H1 (cell line): Measurements from ENCODE around the gene CACNA1C. TPM values are rescaled to one million over a fixed set of nuclear protein-coding genes. Genes with fewer than 3 reads are reported as not detected.

Experiments
- CTCF ChIA-PET: fragments of 300-600 bp; sonication (Branson Sonifier 250); formaldehyde crosslinking; loops from one replicate; lab custom pipeline; 2021; ENCODE audit not compliant: partially characterized antibody; lab: Charles Lee
- POLR2A ChIA-PET: fragments of 300-600 bp; sonication (Branson Sonifier 250); formaldehyde crosslinking; loops from one replicate; lab custom pipeline; 2021; ENCODE audit warnings: inconsistent platforms; ENCODE audit not compliant: partially characterized antibody; lab: Charles Lee
- DNase-seq, 2 experiments: peaks; one replicate each; pipeline versions ENCODE4 v3.0.0 to v3.0.0-alpha.2; 2010 to 2022; ENCODE audit warnings: low spot score in 2 of 2, low read depth in 1 of 2, mixed read lengths in 1 of 2
- FAIRE-seq: peaks from 2 replicates; lab custom pipeline; 2011; peaks lifted over from hg19 to GRCh38; lab: Jason Lieb, UNC
- H2AFZ ChIP-seq: 2 replicates; pipeline ENCODE4 v1.8.1; 2012; ENCODE audit warnings: low read length, inconsistent platforms
- H2AK5ac ChIP-seq: 2 replicates; pipeline ENCODE4 v1.6.1; 2013; ENCODE audit warnings: low read depth, low read length
- H2BK120ac ChIP-seq: replicated peaks from 2 replicates; pipeline ENCODE3; 2013; ENCODE audit warnings: low read depth, low read length, inconsistent platforms
- H2BK12ac ChIP-seq: 2 replicates; pipeline ENCODE4 v1.6.1; 2013; ENCODE audit warnings: low read depth, low read length
- H2BK15ac ChIP-seq: 2 replicates; pipeline ENCODE4 v1.6.1; 2013; ENCODE audit warnings: low read length
- H2BK20ac ChIP-seq: 2 replicates; pipeline ENCODE4 v1.6.1; 2013; ENCODE audit warnings: low read length
- H2BK5ac ChIP-seq: 2 replicates; pipeline ENCODE4 v1.6.1; 2013; ENCODE audit warnings: low read depth, low read length
- H3K14ac ChIP-seq: 2 replicates; pipeline ENCODE4 v1.6.1; 2013; ENCODE audit warnings: inconsistent platforms; ENCODE audit not compliant: insufficient read length
- H3K18ac ChIP-seq: 2 replicates; pipeline ENCODE4 v1.6.1; 2013; ENCODE audit warnings: low read length; ENCODE audit errors: extremely low read depth
- H3K23ac ChIP-seq: 2 replicates; pipeline ENCODE4 v1.6.1; 2013; ENCODE audit warnings: inconsistent platforms; ENCODE audit not compliant: insufficient read length
- H3K23me2 ChIP-seq: 2 replicates; pipeline ENCODE4 v1.6.1; 2013; ENCODE audit warnings: low read depth, low read length
- H3K27ac ChIP-seq: 2 replicates; pipeline ENCODE4 v1.6.1; 2011; ENCODE audit warnings: low read depth, low read length, inconsistent platforms
- H3K27me3 ChIP-seq, 4 experiments: replicated peaks in 1 of 4; 1 replicate in 1 of 4; 2 replicates in 3 of 4; pipeline versions ENCODE4 v1.6.1 to v1.8.1; 2011 to 2013; ENCODE audit warnings: low read length in 3 of 4, mild to moderate bottlenecking in 3 of 4, inconsistent platforms in 2 of 4, mixed read lengths in 2 of 4, moderate library complexity in 1 of 4; ENCODE audit not compliant: control insufficient read depth in 3 of 4, insufficient read depth in 3 of 4; ENCODE audit errors: extremely low read depth in 1 of 4
- H3K36me3 ChIP-seq, 4 experiments: 2 replicates each; pipeline versions ENCODE4 v1.6.1 to v1.8.1; 2011 to 2013; ENCODE audit warnings: mild to moderate bottlenecking in 4 of 4, low read length in 3 of 4, moderate library complexity in 2 of 4, control low read depth in 1 of 4, inconsistent platforms in 1 of 4; ENCODE audit not compliant: insufficient read depth in 4 of 4, control insufficient read depth in 2 of 4
- H3K4ac ChIP-seq: replicated peaks from 2 replicates; pipeline ENCODE3; 2013; ENCODE audit warnings: low read length, low read depth, mixed read lengths, inconsistent platforms; ENCODE audit not compliant: insufficient read length
- H3K4me1 ChIP-seq, 4 experiments: replicated peaks in 1 of 4; 1 replicate in 1 of 4; 2 replicates in 3 of 4; pipeline versions ENCODE4 v1.6.1 to v1.8.1; 2011 to 2013; ENCODE audit warnings: low read length in 3 of 4, inconsistent platforms in 2 of 4, mixed read lengths in 1 of 4; ENCODE audit not compliant: insufficient read depth in 4 of 4, control insufficient read depth in 3 of 4
- H3K4me2 ChIP-seq, 2 experiments: 2 replicates each; pipeline versions ENCODE4 v1.6.1 to v1.8.1; 2011 to 2013; ENCODE audit warnings: low read depth in 2 of 2, low read length in 2 of 2, control low read depth in 1 of 2, inconsistent platforms in 1 of 2, mild to moderate bottlenecking in 1 of 2; ENCODE audit not compliant: insufficient read depth in 1 of 2
- H3K4me3 ChIP-seq, 4 experiments: fragments of 200-600, 300-600 bp in 1 of 4; sonication (generic), shearing (Covaris generic), sonication (Bioruptor Twin) in 1 of 4; 2 replicates each; pipeline versions ENCODE4 v1.5.1 to v1.8.1; 2011 to 2016; ENCODE audit warnings: low read length in 4 of 4, low read depth in 3 of 4, control low read depth in 2 of 4, inconsistent platforms in 2 of 4, mild to moderate bottlenecking in 2 of 4, mixed read lengths in 1 of 4, moderate library complexity in 1 of 4; ENCODE audit not compliant: insufficient read depth in 2 of 4; ENCODE audit errors: extremely low read depth in 1 of 4
- H3K56ac ChIP-seq: replicated peaks from 2 replicates; pipeline ENCODE3; 2013; ENCODE audit warnings: low read depth, mild to moderate bottlenecking, mixed read lengths, low read length, inconsistent platforms; ENCODE audit not compliant: insufficient read length
- H3K79me1 ChIP-seq: 2 replicates; pipeline ENCODE4 v1.6.1; 2013; ENCODE audit warnings: low read depth, low read length, control low read depth
- H3K79me2 ChIP-seq, 2 experiments: 2 replicates each; pipeline versions ENCODE4 v1.6.1 to v1.8.1; 2012 to 2013; ENCODE audit warnings: low read length in 2 of 2, mild to moderate bottlenecking in 2 of 2, inconsistent platforms in 1 of 2; ENCODE audit not compliant: insufficient read depth in 2 of 2, control insufficient read depth in 1 of 2
- H3K9ac ChIP-seq, 4 experiments: replicated peaks in 1 of 4; 1 replicate in 1 of 4; 2 replicates in 3 of 4; pipeline versions ENCODE4 v1.6.1 to v1.8.1; 2011 to 2013; ENCODE audit warnings: low read depth in 3 of 4, low read length in 3 of 4, control low read depth in 2 of 4, mild to moderate bottlenecking in 2 of 4, moderate library complexity in 2 of 4, inconsistent platforms in 1 of 4; ENCODE audit errors: extremely low read depth in 1 of 4
- H3K9me3 ChIP-seq, 2 experiments: 2 replicates each; pipeline versions ENCODE4 v1.6.1 to v1.8.1; 2012 to 2013; ENCODE audit warnings: mild to moderate bottlenecking in 2 of 2, moderate library complexity in 2 of 2, control low read depth in 1 of 2, inconsistent platforms in 1 of 2, low read depth in 1 of 2, low read length in 1 of 2, mixed read lengths in 1 of 2; ENCODE audit not compliant: insufficient read depth in 2 of 2
- H4K20me1 ChIP-seq, 2 experiments: replicated peaks in 1 of 2; 2 replicates each; pipeline versions ENCODE3 to v1.8.1; 2011 to 2013; ENCODE audit warnings: inconsistent platforms in 2 of 2, low read length in 2 of 2, mild to moderate bottlenecking in 1 of 2; ENCODE audit not compliant: insufficient read depth in 2 of 2, control insufficient read depth in 1 of 2
- H4K5ac ChIP-seq: 2 replicates; pipeline ENCODE4 v1.6.1; 2013; ENCODE audit warnings: low read length, low read depth, mixed read lengths, inconsistent platforms; ENCODE audit not compliant: insufficient read length
- H4K8ac ChIP-seq: 2 replicates; pipeline ENCODE4 v1.8.0; 2013; ENCODE audit warnings: mild to moderate bottlenecking, moderate library complexity, low read length, inconsistent platforms; ENCODE audit not compliant: insufficient read depth; ENCODE audit errors: extremely low read depth
- H4K91ac ChIP-seq: replicated peaks from 2 replicates; pipeline ENCODE3; 2013; ENCODE audit warnings: low read length, mixed read lengths, inconsistent platforms; ENCODE audit not compliant: insufficient read length
- EGR1 ChIP-seq: IDR thresholded peaks from 2 replicates; pipeline ENCODE4 v1.6.1; 2011; ENCODE audit warnings: low read depth, low read length, borderline replicate concordance
- WGBS, 2 experiments: shearing (Covaris generic) in 1 of 2; methylation state at CpG; one replicate each; pipeline versions ENCODE4 v1.1.6 to v1.1.7; 2013 to 2015; ENCODE audit warnings: low lambda C conversion rate in 2 of 2, mixed read lengths in 2 of 2, inconsistent platforms in 1 of 2, low coverage in 1 of 2, missing lambda C conversion rate in 1 of 2; ENCODE audit not compliant: insufficient replicate concordance in 2 of 2, insufficient coverage in 1 of 2, insufficient read length in 1 of 2; ENCODE audit errors: extremely low coverage in 1 of 2, missing lambda C conversion rate in 1 of 2; 5-methylcytosine and 5-hydroxymethylcytosine counted together
- polyA plus RNA-seq, 7 experiments: library from polyadenylated mRNA; depleted of rRNA in 3 of 7; stranded (reverse) in 5 of 7; unstranded in 2 of 7; fragments of >200 nt in 5 of 7; fragments of 200-250 nt in 2 of 7; gene quantifications; 1 replicate in 5 of 7; 2 replicates in 1 of 7; 4 replicates in 1 of 7; pipeline versions ENCODE4 v1.2.1 to v1.2.3, GENCODE V29; 2011 to 2013; ENCODE audit warnings: missing spikeins in 2 of 7, mixed read lengths in 2 of 7
- total RNA-seq: library from RNA; stranded (reverse); fragmentation: NEBNext Ultra II Directional; extraction: Animal tissue kit (Norgen Biotek cat#: 25700); gene quantifications from 2 replicates; pipeline ENCODE4 v1.2.1, GENCODE V29; 2021

CACNA1C gene
- total and polyA plus RNA-seq, 2 of the 8 experiments (the other 6 are each of a cell fraction or from before 2014, with no cell fraction given) = 1.3 TPM

DNA sequence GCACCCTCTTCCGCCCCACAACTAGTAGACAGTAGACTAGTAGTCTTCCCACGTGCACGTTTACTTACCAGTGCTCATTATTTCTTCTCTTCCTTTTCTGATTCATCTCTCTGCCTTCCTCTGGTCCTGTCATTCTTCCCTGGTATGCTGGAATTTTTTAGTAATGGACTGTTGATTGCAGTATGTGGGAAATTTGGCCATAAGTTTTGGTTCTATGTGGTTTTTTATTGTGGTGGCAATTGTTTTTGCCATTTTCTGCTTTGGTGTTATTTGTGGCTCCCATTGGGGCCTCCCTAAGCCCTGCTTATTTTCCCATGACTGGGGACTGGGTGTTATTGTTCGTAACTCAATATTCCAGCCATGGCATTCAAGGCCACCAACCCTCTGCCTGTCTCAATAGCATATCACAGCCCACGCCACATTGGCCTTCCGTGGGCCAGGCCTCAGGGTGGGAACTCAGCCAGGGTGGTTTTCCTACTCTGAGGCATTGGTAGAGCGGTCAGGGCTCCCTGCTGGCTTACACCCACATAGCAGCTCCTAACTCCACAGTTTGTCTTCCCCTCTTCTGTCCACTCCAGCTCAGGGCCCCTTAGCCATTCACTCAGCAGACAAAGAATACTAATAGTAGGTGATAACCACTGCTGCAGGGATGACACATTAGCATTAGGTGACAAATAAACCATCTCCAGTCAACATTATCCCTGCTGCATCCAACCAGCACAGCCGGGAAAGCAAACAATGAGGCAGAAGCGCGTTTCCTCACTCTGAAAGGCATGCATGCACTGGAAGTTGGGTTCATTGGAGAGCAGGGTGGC lies 321.5 kb downstream of the CACNA1C start:
- Histone ChIP-seq H3K23ac (no peak overlapping the region), H2BK20ac (no peak overlapping the region), H3K56ac (no peak overlapping the region), H3K4me3 (no peak overlapping the region), H3K27me3 (no peaks in the 10 kb centered on the region), H3K79me1 (no peaks in the 10 kb centered on the region), H2BK120ac (no peak overlapping the region), H2AK5ac (no peak overlapping the region), H3K9ac (no peak overlapping the region), H3K4ac (no peak overlapping the region), H3K4me2 (no peak overlapping the region), H3K9me3 (no peaks in the 10 kb centered on the region), H3K79me2 (no peaks in the 10 kb centered on the region), H3K27ac (no peak overlapping the region), H4K8ac (0 out of 2 replicates have a peak overlapping the region, but pooled peaks have one; percentile 26), H2BK12ac (no peak overlapping the region), H2BK15ac (no peak overlapping the region), H3K4me1 (peaks cover 4 to 10% (median 6%) of the 10 kb centered on the region in 4 experiments; a peak in 6 of 7 replicates), H3K18ac (no peak overlapping the region), H2BK5ac (no peak overlapping the region), H2AFZ (no peak overlapping the region), H4K20me1 (no peaks in the 10 kb centered on the region), H3K36me3 (no peaks in the 10 kb centered on the region), H3K14ac (no peak overlapping the region), H4K5ac (no peak overlapping the region), H3K23me2 (no peaks in the 10 kb centered on the region), H4K91ac (no peak overlapping the region)
- ChIA-PET CTCF (interaction anchor here (0.9 to 4.1 kb wide), 5 partner anchors 8 to 30 kb away, joined by 3 to 18 read pairs (median 3); no protein-coding TSS in a partner anchor), POLR2A (no interaction called here)
- no peak for TF ChIP-seq EGR1
- DNase-seq (no peak), FAIRE-seq (no peak)
- 89% methylated on average over 10 of the region's 10 CpGs; no CpG with 5 or more reads in 1 of the 2 experiments for WGBS, 2 experiments
